HepG2 (cell line): ENCODE data around the gene EMC1. TPM values are rescaled to one million over a fixed set of nuclear protein-coding genes. Genes with fewer than 3 reads are reported as not detected.

Experiments used
- ATF7 ChIP-seq, 2 experiments: fragments of 450-650 bp in 1 of 2; sonication (generic) in 1 of 2; formaldehyde crosslinking in 1 of 2; IDR thresholded peaks; 2 replicates each; pipeline versions ENCODE4 v1.4.0 to v1.6.1; 2016 to 2020; ENCODE audit warnings: antibody characterized with exemption in 1 of 2, mild to moderate bottlenecking in 1 of 2, missing genetic modification reagents in 1 of 2
- CEBPZ ChIP-seq: IDR thresholded peaks from 2 replicates; pipeline ENCODE4 v1.6.1; 2012; ENCODE audit warnings: low read length, improper control_type of control experiment
- ELF1 ChIP-seq: sonication (generic); formaldehyde crosslinking; IDR thresholded peaks from 2 replicates; pipeline ENCODE4 v1.4.0; 2020; ENCODE audit warnings: missing genetic modification reagents
- FLYWCH1 ChIP-seq: sonication (generic); formaldehyde crosslinking; IDR thresholded peaks from 2 replicates; pipeline ENCODE4 v1.8.1; 2023; ENCODE audit warnings: mild to moderate bottlenecking, missing genetic modification reagents
- HNRNPK ChIP-seq: fragments of 200-400 bp; formaldehyde crosslinking; IDR thresholded peaks from 2 replicates; pipeline ENCODE4 v1.6.1; 2018; ENCODE audit warnings: low read length, low read depth, moderate library complexity, mild to moderate bottlenecking; ENCODE audit not compliant: poor library complexity, severe bottlenecking
- MBNL3 ChIP-seq: fragments of 250-450 bp; sonication (Bioruptor Pico); conservative IDR thresholded peaks from 2 replicates; pipeline ENCODE4 v1.8.0; 2022; ENCODE audit warnings: mild to moderate bottlenecking, inconsistent platforms
- POLR2A ChIP-seq, 2 experiments: IDR thresholded peaks; 2 replicates each; pipeline ENCODE4 v1.6.1; 2011; ENCODE audit warnings: low read depth in 2 of 2, low read length in 2 of 2, mild to moderate bottlenecking in 1 of 2, moderate library complexity in 1 of 2; ENCODE audit not compliant: insufficient read depth in 1 of 2
- ZBTB49 ChIP-seq: sonication (generic); formaldehyde crosslinking; IDR thresholded peaks from 2 replicates; pipeline ENCODE4 v1.4.0; 2020; ENCODE audit warnings: missing genetic modification reagents, borderline replicate concordance
- ZC3H4 ChIP-seq: sonication (generic); formaldehyde crosslinking; IDR thresholded peaks from 2 replicates; pipeline ENCODE4 v1.4.0; 2020; ENCODE audit warnings: missing genetic modification reagents, borderline replicate concordance
- ZNF616 ChIP-seq: sonication (generic); formaldehyde crosslinking; IDR thresholded peaks from 2 replicates; pipeline ENCODE4 v1.5.0; 2020; ENCODE audit warnings: low read depth, mild to moderate bottlenecking, missing genetic modification reagents
- ZNF691 ChIP-seq: sonication (generic); formaldehyde crosslinking; IDR thresholded peaks from 2 replicates; pipeline ENCODE4 v1.4.0; 2020; ENCODE audit warnings: missing genetic modification reagents, low read depth, mild to moderate bottlenecking, borderline replicate concordance
- ZNF7 ChIP-seq: IDR thresholded peaks from 2 replicates; pipeline ENCODE4 v1.6.1; 2016; ENCODE audit warnings: missing biosample characterization, missing genetic modification reagents
- ZNF781 ChIP-seq: sonication (generic); formaldehyde crosslinking; IDR thresholded peaks from 2 replicates; pipeline ENCODE4 v1.5.1; 2020; ENCODE audit warnings: borderline replicate concordance, mild to moderate bottlenecking, missing genetic modification reagents; ENCODE audit errors: not compliant biosample characterization
- polyA plus RNA-seq, 8 experiments: library from polyadenylated mRNA; depleted of rRNA in 3 of 8; stranded (reverse) in 7 of 8; unstranded in 1 of 8; fragments of >200 nt; fragmentation: Illumina TruSeq in 4 of 8; extraction: Trizol in 4 of 8; gene quantifications; 2 replicates each; pipeline versions ENCODE4 v1.2.1 to v1.2.3, GENCODE V29; 2011 to 2016; ENCODE audit warnings: low read depth in 4 of 8, missing spikeins in 1 of 8, mixed read lengths in 1 of 8; ENCODE audit not compliant: insufficient read depth in 1 of 8
- total RNA-seq, 5 experiments: library from RNA; depleted of rRNA; stranded (reverse); fragments of >200 nt; fragmentation: Illumina TruSeq; extraction: Trizol; gene quantifications; 2 replicates each; pipeline ENCODE4 v1.2.3, GENCODE V29; 2016; ENCODE audit warnings: low read depth in 1 of 5
- TF ChIP-seq, protein P1 (sequence below), 2 experiments: sonication (generic) in 1 of 2; formaldehyde crosslinking in 1 of 2; IDR thresholded peaks; 2 replicates each; pipeline versions ENCODE4 v1.4.0 to v1.6.1; 2016 to 2020; ENCODE audit warnings: borderline replicate concordance in 1 of 2, low read depth in 1 of 2, mild to moderate bottlenecking in 1 of 2, missing genetic modification reagents in 1 of 2
- TF ChIP-seq, protein P2 (sequence below): sonication (generic); formaldehyde crosslinking; IDR thresholded peaks from 2 replicates; pipeline ENCODE4 v1.8.1; 2023; ENCODE audit warnings: missing genetic modification reagents, inconsistent platforms, borderline replicate concordance

The EMC1 gene
- total and polyA plus RNA-seq, 2 of the 13 experiments (the other 11 are each of a cell fraction or from before 2014, with no cell fraction given): 38.0 to 61.3 TPM

DNA sequence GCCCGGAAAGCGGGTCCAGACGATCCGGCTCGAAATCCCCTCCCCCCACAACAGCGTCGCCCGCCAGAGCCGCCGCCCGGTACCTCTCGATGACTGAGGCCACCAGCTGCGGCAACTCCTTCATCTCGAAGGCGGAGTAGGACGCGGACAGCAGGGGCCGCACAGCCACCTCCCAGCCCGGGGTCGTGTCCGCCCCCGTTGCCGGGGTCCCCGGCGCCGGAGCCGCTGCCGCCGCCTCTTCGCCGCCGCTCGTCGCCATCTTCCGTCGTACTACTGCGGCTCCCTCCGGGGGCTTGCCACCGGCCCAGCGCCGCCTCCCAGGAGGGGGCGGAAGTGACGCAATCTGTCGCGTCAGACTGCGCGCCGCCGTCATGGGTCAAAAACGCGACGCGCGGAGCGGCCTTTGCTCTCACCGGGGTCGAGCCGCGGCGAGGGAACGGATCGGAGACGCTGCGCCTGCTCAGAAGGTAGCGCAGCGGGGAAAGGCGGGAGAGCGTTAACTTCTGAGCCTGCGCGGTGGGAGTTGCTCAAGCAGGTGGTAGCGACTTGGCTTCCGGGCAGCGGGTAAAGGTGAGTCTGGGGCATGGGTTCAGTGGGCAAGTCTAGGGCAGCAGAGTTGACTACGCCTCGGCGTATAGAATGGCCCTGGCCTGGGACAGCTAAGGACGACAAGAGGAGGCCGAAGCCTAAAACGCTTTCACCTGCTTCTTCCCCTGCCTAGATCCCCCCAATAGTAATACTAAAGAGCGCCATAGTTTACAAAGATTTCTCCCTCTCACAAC, 41.1 kb downstream of the EMC1 start, which contains the start of gene UBR4 (continued):
- TF ChIP-seq, protein P1, sequence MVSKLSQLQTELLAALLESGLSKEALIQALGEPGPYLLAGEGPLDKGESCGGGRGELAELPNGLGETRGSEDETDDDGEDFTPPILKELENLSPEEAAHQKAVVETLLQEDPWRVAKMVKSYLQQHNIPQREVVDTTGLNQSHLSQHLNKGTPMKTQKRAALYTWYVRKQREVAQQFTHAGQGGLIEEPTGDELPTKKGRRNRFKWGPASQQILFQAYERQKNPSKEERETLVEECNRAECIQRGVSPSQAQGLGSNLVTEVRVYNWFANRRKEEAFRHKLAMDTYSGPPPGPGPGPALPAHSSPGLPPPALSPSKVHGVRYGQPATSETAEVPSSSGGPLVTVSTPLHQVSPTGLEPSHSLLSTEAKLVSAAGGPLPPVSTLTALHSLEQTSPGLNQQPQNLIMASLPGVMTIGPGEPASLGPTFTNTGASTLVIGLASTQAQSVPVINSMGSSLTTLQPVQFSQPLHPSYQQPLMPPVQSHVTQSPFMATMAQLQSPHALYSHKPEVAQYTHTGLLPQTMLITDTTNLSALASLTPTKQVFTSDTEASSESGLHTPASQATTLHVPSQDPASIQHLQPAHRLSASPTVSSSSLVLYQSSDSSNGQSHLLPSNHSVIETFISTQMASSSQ (IDR thresholded peaks at IDR 0.05; ENCODE audit: low read depth): no peak
- TF ChIP-seq, protein P1 (CRISPR knock-in tag; IDR thresholded peaks at IDR 0.05; ENCODE audit: borderline replicate concordance): peak; percentile 67; the same call in 1 of the 2 replicates
- TF ChIP-seq ZNF616 (CRISPR knock-in tag): no peak
- peak; percentile 36 for TF ChIP-seq HNRNPK
- no peak for TF ChIP-seq ZNF7 (CRISPR knock-in tag)
- TF ChIP-seq CEBPZ: no peak
- TF ChIP-seq ZC3H4 (CRISPR knock-in tag): no peak
- TF ChIP-seq ZNF781: peak; percentile 89
- TF ChIP-seq, protein P2, sequence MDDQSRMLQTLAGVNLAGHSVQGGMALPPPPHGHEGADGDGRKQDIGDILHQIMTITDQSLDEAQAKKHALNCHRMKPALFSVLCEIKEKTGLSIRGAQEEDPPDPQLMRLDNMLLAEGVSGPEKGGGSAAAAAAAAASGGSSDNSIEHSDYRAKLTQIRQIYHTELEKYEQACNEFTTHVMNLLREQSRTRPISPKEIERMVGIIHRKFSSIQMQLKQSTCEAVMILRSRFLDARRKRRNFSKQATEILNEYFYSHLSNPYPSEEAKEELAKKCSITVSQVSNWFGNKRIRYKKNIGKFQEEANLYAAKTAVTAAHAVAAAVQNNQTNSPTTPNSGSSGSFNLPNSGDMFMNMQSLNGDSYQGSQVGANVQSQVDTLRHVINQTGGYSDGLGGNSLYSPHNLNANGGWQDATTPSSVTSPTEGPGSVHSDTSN: no peak
- TF ChIP-seq ATF7 (IDR thresholded peaks at IDR 0.05): peak; percentile 89
- TF ChIP-seq ATF7 (CRISPR knock-in tag; IDR thresholded peaks at IDR 0.05): peak; percentile 89
- TF ChIP-seq POLR2A (IDR thresholded peaks at IDR 0.05; ENCODE audit: insufficient read depth in 1 of 2, low read depth in 2 of 2, low read length in 2 of 2): peak; percentile 86 to 93
- no peak for TF ChIP-seq ZBTB49
- no peak for TF ChIP-seq FLYWCH1
- TF ChIP-seq ELF1 (CRISPR knock-in tag): peak; percentile 83
- no peak for TF ChIP-seq MBNL3
- TF ChIP-seq ZNF691 (CRISPR knock-in tag): no peak
